ENCODE measurements around the gene PAK4.
A peak's percentile ranks its signal among the peaks of the same experiment; 100 is the strongest.

GRCh38 chr19:39110263-39110967 lies 15.2 kb upstream of the PAK4 start:
- TF ChIP-seq POLR2A (IDR thresholded peaks at IDR 0.05), result no peak
- peak; percentile 74 to 81 (median 77) for TF ChIP-seq CTCF (IDR thresholded peaks at IDR 0.05)
- TF ChIP-seq POLR2AphosphoS5 (IDR thresholded peaks at IDR 0.05), result no peak
